Pons (tissue), 1 donor: ENCODE data around the gene LIX1.

Experiments used
- DNase-seq: peaks from one replicate; pipeline ENCODE4 v3.0.0-alpha.2; 2016; ENCODE audit warnings: low spot score

The LIX1 gene

DNA sequence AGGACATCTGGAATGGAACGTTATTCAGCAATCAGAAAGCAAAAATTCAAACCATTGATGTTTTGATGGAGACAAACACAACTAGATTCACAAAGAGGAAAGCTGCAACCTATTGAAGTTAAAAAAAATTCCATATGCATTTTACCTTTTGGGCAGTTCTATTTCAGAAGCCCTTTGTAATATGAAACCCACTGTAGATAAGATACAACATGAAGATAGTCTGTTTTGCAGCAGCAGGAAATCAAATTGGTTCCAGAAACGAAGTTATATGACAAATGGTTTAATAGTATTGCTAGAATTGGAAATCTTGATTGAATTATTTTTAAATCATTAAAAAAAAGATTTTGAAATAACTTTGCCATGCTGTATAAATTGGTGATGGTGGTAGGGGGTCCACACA is 872 bp downstream of the LIX1 start:
- no peak for DNase-seq

- DNase-seq: peak; percentile 45
Observed at GRCh38 chr5:97141031-97141430, 1.4 kb downstream of the LIX1 start.

DNA sequence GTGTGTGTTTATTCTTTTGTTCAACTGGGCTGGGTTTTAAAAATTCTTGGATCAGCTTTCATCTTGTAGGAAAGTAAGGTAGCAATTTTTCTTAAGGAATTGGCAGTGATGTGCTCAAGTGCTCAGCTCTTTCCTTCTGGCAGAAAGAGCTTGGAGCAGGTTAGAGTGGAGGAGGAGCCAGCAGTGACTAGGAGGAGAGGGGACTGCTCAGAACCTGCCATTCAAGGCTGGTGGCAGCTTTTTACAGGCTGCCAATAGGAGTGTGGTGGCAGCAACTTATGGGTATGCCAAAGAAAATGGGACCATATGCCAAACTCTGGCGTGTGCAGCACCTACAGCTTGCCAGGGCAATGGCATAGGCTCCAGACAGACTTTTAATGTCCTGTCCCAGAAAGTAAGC is 2.2 kb downstream of the LIX1 start:
- peak; percentile 53 for DNase-seq

GRCh38 chr5:97136475-97136874 is 5.9 kb downstream of the LIX1 start:
- no peak for DNase-seq

DNA sequence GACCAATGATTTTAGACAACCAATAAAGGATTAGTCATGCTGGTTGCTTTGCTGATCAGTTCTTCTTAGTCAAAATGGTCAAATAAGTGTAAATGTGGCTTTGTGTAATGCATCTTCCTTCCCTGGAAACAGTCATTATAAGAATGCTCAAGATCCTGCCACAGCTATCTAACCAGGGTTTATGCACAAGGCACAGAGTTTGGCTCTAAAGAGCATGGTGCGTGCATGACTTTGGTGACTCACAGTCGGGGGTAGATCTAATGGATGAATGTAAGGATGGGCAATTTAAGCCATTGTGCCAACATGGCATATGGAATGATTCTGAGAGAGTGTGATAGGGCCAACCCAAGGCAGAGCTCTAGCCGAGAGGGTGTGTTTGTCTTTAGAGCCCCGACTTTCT is 6.5 kb downstream of the LIX1 start:
- no peak for DNase-seq

GRCh38 chr5:97134634-97135033 is 7.8 kb downstream of the LIX1 start:
- no peak for DNase-seq

DNA sequence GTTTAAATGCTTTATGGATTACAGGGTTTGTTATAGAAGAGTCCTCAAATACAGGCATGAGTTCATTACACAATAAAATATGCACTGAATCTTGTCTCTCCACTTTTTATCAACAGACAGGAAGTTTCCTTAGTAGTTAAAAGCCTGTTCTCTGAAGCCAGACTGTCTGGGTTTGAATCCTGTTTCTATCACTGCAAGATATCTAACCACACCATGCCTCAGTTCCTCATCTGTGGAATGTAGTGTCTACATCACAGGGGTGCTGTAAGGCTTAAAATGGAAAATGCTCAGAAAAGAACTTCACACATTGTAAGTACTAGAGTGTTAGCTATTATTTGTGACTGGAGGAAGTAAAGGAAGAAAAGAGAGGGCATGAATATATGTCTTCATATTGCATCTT is 9.3 kb downstream of the LIX1 start:
- peak; percentile 55 for DNase-seq

DNA sequence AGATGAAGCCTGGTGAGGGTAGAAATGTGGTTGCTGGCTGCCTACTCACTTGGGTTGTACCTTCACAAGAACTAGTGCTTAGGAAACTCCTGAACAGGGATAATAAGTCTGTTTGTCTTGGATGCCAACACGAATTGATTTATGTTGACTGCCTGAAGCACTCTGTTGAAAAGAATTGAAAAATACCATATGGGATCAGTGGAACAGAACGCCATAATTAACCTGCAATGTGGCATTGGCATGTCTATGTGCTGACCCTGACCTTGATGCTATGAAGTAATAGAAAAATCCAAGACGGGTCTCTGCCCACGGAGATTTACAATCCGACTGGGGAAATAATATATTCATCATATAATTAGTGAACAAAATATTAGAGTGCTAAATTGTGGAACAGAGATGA is 10.5 kb downstream of the LIX1 start:
- no peak for DNase-seq

- DNase-seq: no peak
Observed at GRCh38 chr5:97131139-97131710, 11.2 kb downstream of the LIX1 start.

GRCh38 chr5:97127727-97128126 is 14.7 kb downstream of the LIX1 start:
- no peak for DNase-seq

DNA sequence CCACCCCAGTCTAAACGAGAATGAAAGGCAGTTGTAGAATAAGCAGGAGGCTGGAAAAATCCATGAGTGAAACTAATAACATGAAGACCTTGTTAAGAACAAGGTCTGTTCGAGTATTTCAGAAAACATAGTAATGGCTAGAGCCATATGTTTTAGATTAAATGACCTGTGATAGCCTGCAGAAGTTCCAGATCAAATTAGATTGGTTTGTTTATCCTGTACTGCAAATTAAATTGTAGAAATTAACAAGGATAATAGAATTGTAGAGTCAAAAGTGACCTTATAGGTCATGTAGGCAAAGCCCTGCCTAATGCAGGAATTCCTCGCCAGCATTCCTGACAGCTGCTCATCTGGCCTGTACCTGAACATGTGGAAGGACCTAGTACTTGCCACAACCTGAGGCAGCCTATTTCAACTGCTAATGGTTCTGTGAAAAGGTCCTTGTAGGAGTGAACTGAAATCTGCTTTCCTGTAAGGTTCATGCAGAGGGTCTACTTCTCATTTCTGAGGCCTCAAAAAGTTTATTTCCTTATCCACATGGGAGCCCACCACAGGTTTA is 17.2 kb downstream of the LIX1 start:
- DNase-seq: no peak

- DNase-seq: no peak
Observed at GRCh38 chr5:97124335-97124734, 18.1 kb downstream of the LIX1 start.

- no peak for DNase-seq
Observed at GRCh38 chr5:97121848-97122247, 20.6 kb downstream of the LIX1 start.

- DNase-seq: no peak
Observed at GRCh38 chr5:97120195-97120594, 22.2 kb downstream of the LIX1 start.

DNA sequence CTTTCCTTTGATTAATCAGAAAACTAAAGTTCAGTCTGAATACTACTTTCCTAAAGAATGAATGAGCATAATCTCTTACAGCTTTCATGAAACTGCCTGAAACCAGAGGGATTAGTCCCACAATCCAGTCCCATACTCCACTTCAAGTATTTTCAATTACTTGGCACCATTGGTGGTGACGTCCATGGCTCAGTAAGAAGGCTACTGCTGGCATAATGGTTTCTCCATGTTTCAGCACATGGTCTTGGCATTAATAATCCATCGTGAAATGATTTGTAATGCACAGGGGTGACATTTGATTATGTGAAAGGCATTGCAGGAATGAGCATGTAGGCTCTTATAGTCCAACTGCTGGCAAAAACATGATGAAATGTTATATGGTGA is 23.4 kb downstream of the LIX1 start:
- no peak for DNase-seq

- no peak for DNase-seq
Observed at GRCh38 chr5:97118261-97119006, 24.0 kb downstream of the LIX1 start.

DNA sequence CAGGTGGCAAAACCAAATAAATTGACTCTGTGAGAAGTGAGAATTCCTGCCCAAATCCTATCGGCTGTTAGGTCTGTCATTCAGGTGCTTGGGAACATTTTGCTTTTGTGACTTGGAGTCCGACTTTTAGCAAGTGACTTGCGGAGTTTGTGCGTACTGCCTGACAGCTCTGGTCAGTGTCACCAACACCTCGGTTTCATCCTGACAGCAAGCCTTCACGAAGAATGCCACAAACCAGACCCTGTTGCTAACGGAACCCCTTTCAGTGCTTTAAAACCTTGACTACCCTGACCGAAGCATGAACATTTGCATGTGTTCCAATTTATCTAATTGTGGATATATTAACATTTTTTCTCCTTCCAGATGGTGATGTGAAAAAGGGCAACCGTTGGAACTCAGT is 26.5 kb downstream of the LIX1 start:
- no peak for DNase-seq

DNA sequence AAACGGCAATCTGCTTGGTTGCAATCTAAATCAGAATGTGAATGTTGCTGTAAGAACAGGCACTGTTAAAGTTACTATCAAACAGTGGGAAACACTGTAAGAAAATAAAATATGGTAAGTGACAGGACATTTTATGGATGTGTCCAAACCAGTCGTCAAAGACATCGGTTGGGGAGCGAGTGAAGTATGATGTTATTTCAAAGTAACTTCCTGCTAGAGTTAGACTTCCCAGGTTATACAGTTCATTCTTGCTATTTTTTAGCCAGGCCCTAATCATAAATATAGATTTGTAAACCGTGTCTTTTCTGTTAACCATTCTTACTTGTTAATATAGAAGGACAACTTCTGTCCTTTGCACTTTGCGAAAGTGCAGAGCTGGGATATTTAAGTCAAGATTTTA is 30.2 kb downstream of the LIX1 start:
- DNase-seq: no peak

- DNase-seq: no peak
Observed at GRCh38 chr5:97111616-97112015, 30.8 kb downstream of the LIX1 start.

GRCh38 chr5:97111004-97111403 is 31.4 kb downstream of the LIX1 start:
- no peak for DNase-seq

DNA sequence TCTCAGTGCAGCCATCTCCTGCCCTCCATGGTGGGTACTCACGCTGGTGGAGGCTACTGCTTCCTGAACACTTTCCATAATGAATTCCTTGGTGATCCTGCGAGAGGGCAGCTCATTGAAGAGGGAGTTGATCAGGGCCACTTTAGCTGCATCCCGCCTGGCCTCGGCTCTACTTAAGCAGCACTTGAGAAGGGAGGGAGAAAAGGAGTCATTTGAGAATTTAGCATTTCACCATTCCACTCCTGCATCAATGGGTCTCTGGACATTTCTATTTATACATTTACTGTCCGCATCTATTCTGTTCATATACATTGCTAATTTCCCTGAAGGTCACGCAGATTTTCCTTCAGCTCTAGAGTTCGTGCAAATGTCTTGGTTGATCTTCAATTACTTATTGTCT is 35.1 kb downstream of the LIX1 start:
- DNase-seq: no peak

DNA sequence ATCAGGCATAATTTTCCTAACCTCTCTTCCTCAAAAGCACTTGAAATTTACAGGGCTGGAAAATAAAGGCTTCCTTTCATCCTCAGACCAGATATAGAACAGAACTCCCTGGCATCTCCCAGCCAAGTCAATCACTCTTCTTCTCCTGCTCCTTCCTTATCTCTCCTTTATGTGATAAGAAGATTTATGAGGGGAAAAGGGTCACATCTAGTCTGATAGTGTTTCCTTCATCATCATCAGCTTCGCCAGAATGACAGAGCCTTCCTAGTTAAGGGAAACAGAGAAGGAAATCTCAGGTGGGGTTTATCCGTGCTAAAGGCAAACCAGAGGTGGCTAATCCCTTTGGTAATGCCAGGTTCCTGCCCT is 36.2 kb downstream of the LIX1 start:
- no peak for DNase-seq

DNA sequence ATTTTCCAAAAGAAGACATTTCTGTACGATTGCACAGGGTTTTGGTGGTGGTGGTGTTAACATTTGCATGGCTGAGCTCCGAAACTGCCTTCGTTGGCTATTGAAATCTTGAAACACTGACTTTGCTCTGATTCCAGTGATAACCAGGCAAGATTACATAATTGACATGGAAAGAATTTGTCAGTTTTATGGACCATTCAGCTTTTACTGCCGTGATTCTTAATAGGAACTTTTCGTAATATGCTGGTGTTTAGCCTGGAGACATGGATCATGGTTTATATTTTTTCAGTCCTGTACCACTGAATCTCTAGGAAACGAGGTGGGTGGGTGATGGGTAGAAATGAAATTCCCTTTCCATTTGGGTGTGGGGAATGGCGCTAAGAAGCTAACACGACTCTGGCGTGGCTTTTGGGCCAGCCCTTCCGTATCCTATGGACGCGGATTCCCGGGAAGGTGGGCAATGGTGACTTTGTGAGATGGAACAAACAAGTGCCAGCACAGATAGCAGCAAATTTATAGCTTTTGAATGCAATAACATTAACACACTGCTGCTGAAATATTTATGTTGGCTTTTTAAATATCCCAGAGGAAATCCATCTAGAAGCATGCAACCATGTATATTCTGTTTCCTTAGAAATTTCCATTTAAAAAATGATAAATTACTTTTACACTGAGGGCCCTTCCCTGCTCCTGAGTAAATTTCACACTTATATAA is 36.8 kb downstream of the LIX1 start:
- no peak for DNase-seq
